Kidney (tissue), 14 donors: ENCODE data around the gene ATP5F1A. TPM values are rescaled to one million over a fixed set of nuclear protein-coding genes. Genes with fewer than 3 reads are reported as not detected.

ENCODE experiments used
- DNase-seq, 5 donors: peaks; one replicate each; pipeline ENCODE4 v3.0.0-alpha.2; 2013 to 2020
- FAIRE-seq: peaks from 2 replicates; lab custom pipeline; 2012; peaks lifted over from hg19 to GRCh38; lab: Jason Lieb, UNC
- H3K27ac ChIP-seq, 2 donors: one replicate each; pipeline ENCODE4 v1.7.0; 2013; ENCODE audit warnings: low read depth in 2 of 2, low read length in 2 of 2, inconsistent platforms in 1 of 2
- H3K27me3 ChIP-seq: one replicate; pipeline ENCODE4 v1.7.1; 2013; ENCODE audit warnings: low read length, inconsistent platforms; ENCODE audit not compliant: control insufficient read depth, insufficient read depth
- H3K36me3 ChIP-seq, 3 donors: one replicate each; pipeline versions ENCODE4 v1.7.0 to v1.7.1; 2013; ENCODE audit warnings: low read length in 3 of 3, control low read depth in 1 of 3, inconsistent platforms in 1 of 3; ENCODE audit not compliant: insufficient read depth in 3 of 3, control insufficient read depth in 2 of 3
- H3K4me1 ChIP-seq, 3 donors: one replicate each; pipeline versions ENCODE4 v1.7.0 to v1.7.1; 2013; ENCODE audit warnings: low read length in 3 of 3, inconsistent platforms in 1 of 3, low read depth in 1 of 3; ENCODE audit not compliant: control insufficient read depth in 2 of 3, insufficient read depth in 2 of 3
- H3K4me3 ChIP-seq, 3 donors: one replicate each; pipeline versions ENCODE4 v1.7.0 to v1.8.1; 2013; ENCODE audit warnings: low read length in 3 of 3, control low read depth in 1 of 3, inconsistent platforms in 1 of 3
- H3K9ac ChIP-seq, 3 donors: one replicate each; pipeline versions ENCODE4 v1.7.0 to v1.7.1; 2013; ENCODE audit warnings: low read length in 3 of 3, control low read depth in 1 of 3, inconsistent platforms in 1 of 3
- H3K9me3 ChIP-seq, 3 donors: one replicate each; pipeline versions ENCODE4 v1.7.0 to v1.7.1; 2013; ENCODE audit warnings: low read length in 3 of 3, control low read depth in 1 of 3, inconsistent platforms in 1 of 3; ENCODE audit not compliant: control insufficient read depth in 2 of 3, insufficient read depth in 1 of 3
- CTCF ChIP-seq: IDR thresholded peaks from 3 replicates; pipeline ENCODE4 v1.5.1; 2012; ENCODE audit warnings: mild to moderate bottlenecking, moderate library complexity, borderline replicate concordance; ENCODE audit not compliant: insufficient read depth; ENCODE audit errors: extremely low read depth
- intact Hi-C: fragments of 100-400 bp; cut with DNase I; formaldehyde crosslinking; loops from one replicate; pipeline ENCODE4 v1.11.1; 2022
- polyA plus RNA-seq: library from polyadenylated mRNA; stranded (reverse); fragments of 350-450 nt; fragmentation: Illumina TruSeq; extraction: RNeasy Lipid Tissue Mini Kit (QIAGEN cat#74804); gene quantifications from one replicate; pipeline ENCODE4 v1.2.3, GENCODE V29; 2014; ENCODE audit warnings: low read depth, low replicate concordance; ENCODE audit not compliant: insufficient read depth
- total RNA-seq: library from RNA; stranded (reverse); fragmentation: NEBNext Ultra II Directional; extraction: Animal tissue kit (Norgen Biotek cat#: 25700); gene quantifications from one replicate; pipeline ENCODE4 v1.2.1, GENCODE V29; 2021
- donor health status: control.
- donor health status: control.
- donor health status: control.
- donor health status: control.
- donor health status: control.
- donor health status: DM: yes; HTN: yes; CAD: no.
- donor health status: Normal renal cell carcinoma (clear cell type).

The ATP5F1A gene
- total and polyA plus RNA-seq, 2 donors from 2014 or later: 417 to 1,054 TPM

- intact Hi-C loops: no loop called here
- peaks cover 0 to 2% (median 0%) of the 10 kb centered on the region in 3 donors for H3K36me3 ChIP-seq
- no peaks in the 10 kb centered on the region for H3K27me3 ChIP-seq
- H3K9ac ChIP-seq: peak within 1 kb of the TSS; percentile 34 to 87 (median 81)
- H3K9me3 ChIP-seq: no peaks in the 10 kb centered on the region
- DNase-seq (peak; percentile 96 to 98 (median 97)), FAIRE-seq (no peak)
- peaks cover 0 to 2% (median 0%) of the 10 kb centered on the region in 3 donors for H3K4me1 ChIP-seq
- peak within 1 kb of the TSS; percentile 84 to 91 (median 86) for H3K4me3 ChIP-seq
- peak within 1 kb of the TSS in 1 of 2 donors; percentile 81 for H3K27ac ChIP-seq
- no peak for TF ChIP-seq CTCF
These were observed 6.2 kb upstream of the ATP5F1A start, which contains the start of gene HAUS1 for GRCh38 chr18:46104128-46104911. Gene HAUS1 (plus strand): TSS chr18:46104385. CDS start chr18:46104412, 27 bp downstream.

DNA sequence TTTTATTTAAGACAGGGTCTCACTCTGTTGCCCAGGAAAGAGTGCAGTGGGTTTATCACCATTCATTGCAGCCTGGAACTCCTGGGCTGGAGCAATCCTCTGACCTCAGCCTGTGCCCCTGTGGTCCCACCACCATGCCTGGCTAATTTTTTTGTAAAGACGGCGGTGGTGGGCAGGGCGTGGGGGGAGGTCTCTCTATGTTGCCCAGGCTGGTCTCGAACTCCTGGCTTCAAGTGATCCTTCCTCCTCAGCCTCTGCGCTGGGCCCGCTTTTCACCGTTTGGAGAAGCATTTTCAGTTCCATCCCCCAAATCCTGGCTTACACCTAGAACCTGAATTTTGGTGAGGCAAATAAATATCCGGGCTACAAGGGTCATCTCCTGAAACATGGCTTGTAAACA is 1.4 kb upstream of the ATP5F1A start:
- DNase-seq (no peak), FAIRE-seq (no peak)
- no peak for TF ChIP-seq CTCF
- H3K27ac ChIP-seq: no peak overlapping the region
- intact Hi-C loops: no loop called here
- H3K4me1 ChIP-seq: peaks cover 0 to 7% (median 5%) of the 10 kb centered on the region in 3 donors
- no peaks in the 10 kb centered on the region for H3K9me3 ChIP-seq
- H3K36me3 ChIP-seq: peaks cover 0 to 4% (median 0%) of the 10 kb centered on the region in 3 donors
- H3K27me3 ChIP-seq: no peaks in the 10 kb centered on the region
- H3K9ac ChIP-seq: no peak overlapping the region
- H3K4me3 ChIP-seq: no peak overlapping the region

GRCh38 chr18:46098616-46098933 is 479 bp upstream of the ATP5F1A start:
- TF ChIP-seq CTCF: no peak
- DNase-seq (no peak), FAIRE-seq (no peak)
- intact Hi-C loops: no loop called here
- Histone ChIP-seq H3K9ac (peak overlapping the region; percentile 2 to 96 (median 95)), H3K27me3 (no peaks in the 10 kb centered on the region), H3K4me1 (peaks cover 0 to 5% (median 4%) of the 10 kb centered on the region in 3 donors), H3K36me3 (peaks cover 0 to 4% (median 0%) of the 10 kb centered on the region in 3 donors), H3K27ac (peak overlapping the region; percentile 97 to 98), H3K4me3 (peak overlapping the region; percentile 91 to 98 (median 94)), H3K9me3 (no peaks in the 10 kb centered on the region)
